Astrocyte (in vitro differentiated cells and primary cell): Measurements from ENCODE around the gene ALDH1B1.

Experiments used
- CTCF ChIP-seq: IDR thresholded peaks from 2 replicates; pipeline ENCODE4 v1.5.1; 2011; ENCODE audit warnings: low read depth, mild to moderate bottlenecking, inconsistent platforms, low read length, moderate library complexity; ENCODE audit not compliant: insufficient read depth
- EZH2 ChIP-seq: IDR thresholded peaks from 2 replicates; pipeline ENCODE4 v1.6.1; 2012; ENCODE audit warnings: mild to moderate bottlenecking, low read length, inconsistent platforms; ENCODE audit not compliant: insufficient read depth

- TF ChIP-seq CTCF (no peak), EZH2 (no peak)
Measured at GRCh38 chr9:38367898-38368297, 24.6 kb upstream of the ALDH1B1 start.
